IMR-90 (cell line): ENCODE measurements around the gene ZNF280B. TPM values are rescaled to one million over a fixed set of nuclear protein-coding genes. Genes with fewer than 3 reads are reported as not detected.

Experiments used
- ATAC-seq: fragments of 200-7000 bp; cut with Tn5 transposase; 2 replicates; pipeline ENCODE4 v1.9.1; 2020; ENCODE audit warnings: low read depth, mild to moderate bottlenecking, moderate library complexity
- BruUV-seq: library from RNA; stranded (reverse); fragments of 400-500 nt; replicated peaks from 2 replicates; lab custom pipeline; 2021; lab: Mats Ljungman, UMichigan
- CTCF ChIA-PET: fragments of 300-600 bp; formaldehyde crosslinking; extraction: SDS; loops from one replicate; lab custom pipeline; 2021; ENCODE audit warnings: antibody characterized with exemption; lab: Yijun Ruan, JAX
- POLR2A ChIA-PET: fragments of 300-600 bp; sonication (Branson Sonifier 250); formaldehyde crosslinking; loops from one replicate; lab custom pipeline; 2022; ENCODE audit warnings: antibody characterized with exemption; ENCODE audit not compliant: unreplicated experiment; lab: Charles Lee
- DNase-seq: peaks from one replicate; pipeline ENCODE4 v3.0.0; 2013
- H2AFZ ChIP-seq: replicated peaks from 2 replicates; pipeline ENCODE3; 2013; ENCODE audit warnings: low read length, mild to moderate bottlenecking; ENCODE audit not compliant: poor library complexity
- H2AK5ac ChIP-seq: 2 replicates; pipeline ENCODE4 v1.6.1; 2013; ENCODE audit warnings: low read depth, low read length, inconsistent platforms
- H2AK9ac ChIP-seq: replicated peaks from 2 replicates; pipeline ENCODE3; 2013; ENCODE audit warnings: mild to moderate bottlenecking, low read depth, low read length, moderate library complexity; ENCODE audit not compliant: poor library complexity
- H2BK120ac ChIP-seq: 2 replicates; pipeline ENCODE4 v1.6.1; 2013; ENCODE audit warnings: low read depth, low read length, inconsistent platforms
- H2BK15ac ChIP-seq: 3 replicates; pipeline ENCODE4 v1.6.1; 2013; ENCODE audit warnings: low read depth, low read length, inconsistent platforms
- H2BK20ac ChIP-seq: 2 replicates; pipeline ENCODE4 v1.6.1; 2013; ENCODE audit warnings: low read depth, mild to moderate bottlenecking, inconsistent platforms, low read length, moderate library complexity
- H2BK5ac ChIP-seq: 2 replicates; pipeline ENCODE4 v1.6.1; 2013; ENCODE audit warnings: mild to moderate bottlenecking, low read depth, low read length, inconsistent platforms; ENCODE audit not compliant: poor library complexity, severe bottlenecking
- H3K14ac ChIP-seq: replicated peaks from 2 replicates; pipeline ENCODE4 v1.6.1; 2013; ENCODE audit warnings: low read depth, low read length, inconsistent platforms
- H3K18ac ChIP-seq: 2 replicates; pipeline ENCODE4 v1.6.1; 2013; ENCODE audit warnings: low read depth, low read length, control low read depth
- H3K23ac ChIP-seq: 2 replicates; pipeline ENCODE4 v1.6.1; 2013; ENCODE audit warnings: low read depth, low read length, inconsistent platforms
- H3K27ac ChIP-seq: 2 replicates; pipeline ENCODE4 v1.5.1; 2013; ENCODE audit warnings: mild to moderate bottlenecking, control low read depth, low read length; ENCODE audit not compliant: insufficient read depth
- H3K27me3 ChIP-seq: 2 replicates; pipeline ENCODE4 v1.6.1; 2013; ENCODE audit warnings: low read length; ENCODE audit not compliant: control insufficient read depth, insufficient read depth
- H3K36me3 ChIP-seq: 2 replicates; pipeline ENCODE4 v1.6.1; 2013; ENCODE audit warnings: low read length, mixed read lengths; ENCODE audit not compliant: control insufficient read depth, insufficient read depth
- H3K4ac ChIP-seq: 2 replicates; pipeline ENCODE4 v1.6.1; 2013; ENCODE audit warnings: low read depth, low read length, inconsistent platforms
- H3K4me1 ChIP-seq: 2 replicates; pipeline ENCODE4 v1.6.1; 2013; ENCODE audit warnings: low read length, mixed read lengths; ENCODE audit not compliant: control insufficient read depth, insufficient read depth
- H3K4me2 ChIP-seq: 2 replicates; pipeline ENCODE4 v1.6.1; 2013; ENCODE audit warnings: low read depth, mild to moderate bottlenecking, control low read depth, low read length, moderate library complexity
- H3K4me3 ChIP-seq: 2 replicates; pipeline ENCODE4 v1.5.1; 2013; ENCODE audit warnings: low read depth, mild to moderate bottlenecking, control low read depth, low read length, moderate library complexity; ENCODE audit not compliant: insufficient read depth
- H3K56ac ChIP-seq: 2 replicates; pipeline ENCODE4 v1.6.1; 2013; ENCODE audit warnings: low read length, inconsistent platforms; ENCODE audit not compliant: insufficient read depth; ENCODE audit errors: extremely low read depth
- H3K79me1 ChIP-seq, 2 experiments: 2 replicates each; pipeline ENCODE4 v1.6.1; 2013; ENCODE audit warnings: low read length in 2 of 2, inconsistent platforms in 1 of 2, low read depth in 1 of 2
- H3K9ac ChIP-seq: 2 replicates; pipeline ENCODE4 v1.6.1; 2013; ENCODE audit warnings: low read depth, low read length, control low read depth
- H3K9me1 ChIP-seq: 2 replicates; pipeline ENCODE4 v1.6.1; 2013; ENCODE audit warnings: low read length, inconsistent platforms; ENCODE audit not compliant: insufficient read depth
- H3K9me3 ChIP-seq: 2 replicates; pipeline ENCODE4 v1.6.1; 2013; ENCODE audit warnings: low read length; ENCODE audit not compliant: control insufficient read depth, insufficient read depth
- H4K20me1 ChIP-seq: 2 replicates; pipeline ENCODE4 v1.6.1; 2013; ENCODE audit warnings: low read length, inconsistent platforms; ENCODE audit not compliant: insufficient read depth
- H4K5ac ChIP-seq: 2 replicates; pipeline ENCODE4 v1.6.1; 2013; ENCODE audit warnings: mild to moderate bottlenecking, low read depth, low read length, control low read depth
- H4K8ac ChIP-seq, 2 experiments: 2 replicates each; pipeline ENCODE4 v1.6.1; 2013; ENCODE audit warnings: low read depth in 2 of 2, low read length in 2 of 2, control low read depth in 1 of 2, inconsistent platforms in 1 of 2
- H4K91ac ChIP-seq: 2 replicates; pipeline ENCODE4 v1.6.1; 2013; ENCODE audit warnings: low read depth, low read length, inconsistent platforms; ENCODE audit not compliant: insufficient read depth
- BHLHE40 ChIP-seq: fragments of 150-350 bp; IDR thresholded peaks from 2 replicates; pipeline ENCODE4 v1.6.1; 2016; ENCODE audit warnings: mild to moderate bottlenecking, low read depth, low read length
- CEBPB ChIP-seq: IDR thresholded peaks from 2 replicates; pipeline ENCODE4 v1.6.1; 2012; ENCODE audit warnings: low read depth, low read length, improper control_type of control experiment
- CHD1 ChIP-seq: IDR thresholded peaks from 2 replicates; pipeline ENCODE4 v1.6.1; 2012; ENCODE audit warnings: low read depth, low read length, improper control_type of control experiment
- CTCF ChIP-seq: conservative IDR thresholded peaks from 2 replicates; pipeline ENCODE4 v1.5.1; 2012; ENCODE audit warnings: mild to moderate bottlenecking, low read depth, low read length, improper control_type of control experiment
- ELK1 ChIP-seq: fragments of 150-350 bp; IDR thresholded peaks from 2 replicates; pipeline ENCODE4 v1.6.1; 2016; ENCODE audit warnings: low read depth, mild to moderate bottlenecking, low read length, moderate library complexity, borderline replicate concordance
- FOS ChIP-seq: fragments of 150-350 bp; IDR thresholded peaks from 2 replicates; pipeline ENCODE4 v1.6.1; 2016; ENCODE audit warnings: low read depth, low read length
- MAFK ChIP-seq: IDR thresholded peaks from 2 replicates; pipeline ENCODE4 v1.6.1; 2012; ENCODE audit warnings: low read depth, low read length, improper control_type of control experiment
- MAZ ChIP-seq: IDR thresholded peaks from 2 replicates; pipeline ENCODE4 v1.6.1; 2012; ENCODE audit warnings: low read depth, mild to moderate bottlenecking, low read length, improper control_type of control experiment, moderate library complexity, borderline replicate concordance
- MXI1 ChIP-seq: IDR thresholded peaks from 2 replicates; pipeline ENCODE4 v1.6.1; 2012; ENCODE audit warnings: low read depth, mild to moderate bottlenecking, low read length, moderate library complexity, borderline replicate concordance
- NFE2L2 ChIP-seq: fragments of 150-350 bp; IDR thresholded peaks from 2 replicates; pipeline ENCODE4 v1.6.1; 2016; ENCODE audit warnings: low read depth, mild to moderate bottlenecking, low read length
- POLR2A ChIP-seq: IDR thresholded peaks from 2 replicates; pipeline ENCODE4 v1.6.1; 2012; ENCODE audit warnings: mild to moderate bottlenecking, low read depth, low read length
- RAD21 ChIP-seq: IDR thresholded peaks from 2 replicates; pipeline ENCODE4 v1.6.1; 2012; ENCODE audit warnings: low read length, improper control_type of control experiment
- RCOR1 ChIP-seq: IDR thresholded peaks from 2 replicates; pipeline ENCODE4 v1.6.1; 2012; ENCODE audit warnings: mild to moderate bottlenecking, low read length, improper control_type of control experiment; ENCODE audit not compliant: insufficient replicate concordance
- RFX5 ChIP-seq: IDR thresholded peaks from 2 replicates; pipeline ENCODE4 v1.8.0; 2012; ENCODE audit warnings: low read depth, mild to moderate bottlenecking, low read length, moderate library complexity
- SMC3 ChIP-seq: fragments of 150-350 bp; IDR thresholded peaks from 2 replicates; pipeline ENCODE4 v1.6.1; 2016; ENCODE audit warnings: low read depth, mild to moderate bottlenecking, antibody characterized with exemption, low read length, moderate library complexity
- USF2 ChIP-seq: fragments of 150-350 bp; IDR thresholded peaks from 2 replicates; pipeline ENCODE4 v1.6.1; 2017; ENCODE audit warnings: mild to moderate bottlenecking, antibody characterized with exemption, low read length, low read depth
- dilution Hi-C: fragments of 300-500 bp; cut with HindIII; formaldehyde crosslinking; loops from one replicate; pipeline ENCODE4 v1.14.3; 2018; ENCODE audit warnings: low sequenced_read_pairs; ENCODE audit not compliant: unreplicated experiment
- in situ Hi-C: fragments of 300-500 bp; cut with MboI; formaldehyde crosslinking; loops from 3 replicates; pipeline ENCODE4 v1.14.3; 2019; ENCODE audit warnings: low sequenced_read_pairs, inconsistent platforms, mixed read lengths
- intact Hi-C: fragments of 100-400 bp; cut with micrococcal nuclease; formaldehyde crosslinking; loops from 2 replicates; pipeline ENCODE4 v1.10.0; 2022
- polyA plus RNA-seq, 3 experiments: library from polyadenylated mRNA; depleted of rRNA; stranded (reverse); fragments of >200 nt; gene quantifications; 2 replicates each; pipeline ENCODE4 v1.2.3, GENCODE V29; 2012; ENCODE audit warnings: low replicate concordance in 1 of 3
- total RNA-seq: library from RNA; depleted of rRNA; stranded (reverse); fragments of >200 nt; gene quantifications from 2 replicates; pipeline ENCODE4 v1.2.3, GENCODE V29; 2012

ZNF280B gene
- total and polyA plus RNA-seq, 2 of the 4 experiments (the other 2 are of a cell fraction) = 0.65 to 1.4 TPM

GRCh38 chr22:22515890-22516289 is 7.3 kb upstream of the ZNF280B start:
- Histone ChIP-seq H2AK5ac (no peak overlapping the region), H3K9me1 (no peaks in the 10 kb centered on the region), H3K23ac (no peak overlapping the region), H3K4me3 (no peak overlapping the region), H2AK9ac (no peak overlapping the region), H3K4ac (no peak overlapping the region), H3K27ac (no peak overlapping the region), H2BK20ac (no peak overlapping the region), H3K56ac (no peak overlapping the region), H3K4me2 (no peak overlapping the region), H3K9me3 (no peaks in the 10 kb centered on the region), H3K14ac (no peak overlapping the region), H3K18ac (no peak overlapping the region), H3K4me1 (no peaks in the 10 kb centered on the region), H4K20me1 (no peaks in the 10 kb centered on the region), H2AFZ (no peak overlapping the region), H4K91ac (no peak overlapping the region), H2BK5ac (no peak overlapping the region), H3K27me3 (peaks cover 5% of the 10 kb centered on the region), H3K36me3 (no peaks in the 10 kb centered on the region), H2BK120ac (no peak overlapping the region), H4K5ac (no peak overlapping the region), H2BK15ac (no peak overlapping the region), H4K8ac (no peak overlapping the region), H3K9ac (no peak overlapping the region), H3K79me1 (no peaks in the 10 kb centered on the region)
- intact Hi-C loops (no loop called here), dilution Hi-C loops (no loop called here), in situ Hi-C loops (no loop called here)
- no peak for TF ChIP-seq POLR2A
- TF ChIP-seq MAFK = no peak
- TF ChIP-seq ELK1 = no peak
- TF ChIP-seq RAD21 = no peak
- no peak for TF ChIP-seq CHD1
- no peak for TF ChIP-seq RFX5
- TF ChIP-seq FOS = no peak
- no peak for TF ChIP-seq MAZ
- TF ChIP-seq CTCF = no peak
- no peak for TF ChIP-seq BHLHE40
- no peak for TF ChIP-seq NFE2L2
- no peak for TF ChIP-seq USF2
- no peak for TF ChIP-seq CEBPB
- no peak for TF ChIP-seq SMC3
- TF ChIP-seq MXI1 = no peak
- TF ChIP-seq RCOR1 = no peak
- no peak for ATAC-seq
- BruUV-seq = no TSS peak
- no peak for DNase-seq
- ChIA-PET CTCF (no interaction called here), POLR2A (no interaction called here)
